ENCODE results near the gene ETV3. TPM values are rescaled to one million over a fixed set of nuclear protein-coding genes. Genes with fewer than 3 reads are reported as not detected.

Gene ETV3
- polyA plus RNA-seq, 1 experiment = 7.4 TPM

- no peak for TF ChIP-seq CTCF (IDR thresholded peaks at IDR 0.05; ENCODE audit: insufficient read depth, low read depth, low read length)
- Histone ChIP-seq H3K36me3 (ENCODE audit: control insufficient read depth, insufficient read depth, low read length) (peaks cover 4% of the 10 kb centered on the region), H3K27me3 (ENCODE audit: control insufficient read depth, insufficient read depth, low read length) (0 out of 2 replicates have a peak, but pooled peaks cover under 1% of the 10 kb centered on the region), H3K4me3 (ENCODE audit: low read depth, low read length) (peak overlapping the region; percentile 96)
- POLR2A ChIA-PET = no interaction called here
- CTCF ChIA-PET = interaction anchor here (0.6 to 5.7 kb wide), 5 partner anchors 9 to 49 kb away, joined by 3 to 55 read pairs (median 4); no protein-coding TSS in a partner anchor
- DNase-seq (ENCODE audit: low read depth) = peak; percentile 11
Observed at GRCh38 chr1:157139052-157139715, 989 bp upstream of the ETV3 start.

GRCh38 chr1:157137408-157138219, 581 bp downstream of the ETV3 start:
- ChIA-PET CTCF (interaction anchor here (0.9 to 5.7 kb wide), 7 partner anchors 12 to 446 kb away, joined by 3 to 55 read pairs (median 5); no protein-coding TSS in a partner anchor), POLR2A (interaction anchor here (0.6 to 0.7 kb wide), 2 partner anchors 20 to 1865 kb away, joined by 3 read pairs; no protein-coding TSS in a partner anchor)
- TF ChIP-seq CTCF (IDR thresholded peaks at IDR 0.05; ENCODE audit: insufficient read depth, low read depth, low read length) = no peak
- H3K4me3 ChIP-seq (ENCODE audit: low read depth, low read length) = peak overlapping the region; percentile 96
- no peaks in the 10 kb centered on the region for H3K27me3 ChIP-seq (ENCODE audit: control insufficient read depth, insufficient read depth, low read length)
- no peak for DNase-seq (ENCODE audit: low read depth)
- H3K36me3 ChIP-seq (ENCODE audit: control insufficient read depth, insufficient read depth, low read length) = peaks cover 6% of the 10 kb centered on the region

- Histone ChIP-seq H3K36me3 (ENCODE audit: control insufficient read depth, insufficient read depth, low read length) (peaks cover 6% of the 10 kb centered on the region), H3K27me3 (ENCODE audit: control insufficient read depth, insufficient read depth, low read length) (no peaks in the 10 kb centered on the region), H3K4me3 (ENCODE audit: low read depth, low read length) (peak overlapping the region; percentile 96)
- TF ChIP-seq CTCF (IDR thresholded peaks at IDR 0.05; ENCODE audit: insufficient read depth, low read depth, low read length) = no peak
- DNase-seq (ENCODE audit: low read depth) = no peak
- POLR2A ChIA-PET = interaction anchor here (0.6 to 0.7 kb wide), 2 partner anchors 21 to 1865 kb away, joined by 3 read pairs; no protein-coding TSS in a partner anchor
- CTCF ChIA-PET = interaction anchor here (0.9 to 5.5 kb wide), 5 partner anchors 11 to 445 kb away, joined by 3 to 22 read pairs (median 5); no protein-coding TSS in a partner anchor
Observed at GRCh38 chr1:157137046-157137407, 1.2 kb downstream of the ETV3 start.

GRCh38 chr1:157136133-157136532, 2.1 kb downstream of the ETV3 start:
- CTCF ChIA-PET = interaction anchor here (0.7 to 5.5 kb wide), 5 partner anchors 9 to 46 kb away, joined by 3 to 24 read pairs (median 6); no protein-coding TSS in a partner anchor
- Histone ChIP-seq H3K4me3 (ENCODE audit: low read depth, low read length) (no peak overlapping the region), H3K36me3 (ENCODE audit: control insufficient read depth, insufficient read depth, low read length) (peaks cover 6% of the 10 kb centered on the region), H3K27me3 (ENCODE audit: control insufficient read depth, insufficient read depth, low read length) (no peaks in the 10 kb centered on the region)
- no peak for DNase-seq (ENCODE audit: low read depth)
- POLR2A ChIA-PET = no interaction called here
- TF ChIP-seq CTCF (IDR thresholded peaks at IDR 0.05; ENCODE audit: insufficient read depth, low read depth, low read length) = 0 out of 2 replicates have a peak, but pooled peaks have one; percentile 4

GRCh38 chr1:157135646-157136045, 2.5 kb downstream of the ETV3 start:
- H3K4me3 ChIP-seq (ENCODE audit: low read depth, low read length) = no peak overlapping the region
- POLR2A ChIA-PET = interaction anchor here (0.6 kb wide), 1 partner anchor 14 kb away, joined by 5 read pairs; no protein-coding TSS in a partner anchor
- peaks cover 6% of the 10 kb centered on the region for H3K36me3 ChIP-seq (ENCODE audit: control insufficient read depth, insufficient read depth, low read length)
- no peaks in the 10 kb centered on the region for H3K27me3 ChIP-seq (ENCODE audit: control insufficient read depth, insufficient read depth, low read length)
- no peak for DNase-seq (ENCODE audit: low read depth)
- CTCF ChIA-PET = interaction anchor here (0.7 to 5.5 kb wide), 6 partner anchors 8 to 61 kb away, joined by 3 to 24 read pairs (median 5); no protein-coding TSS in a partner anchor
- TF ChIP-seq CTCF (IDR thresholded peaks at IDR 0.05; ENCODE audit: insufficient read depth, low read depth, low read length) = no peak
